Glutamatergic neuron (in vitro differentiated cells): ENCODE results near the gene ROBO4. TPM values are rescaled to one million over a fixed set of nuclear protein-coding genes. Genes with fewer than 3 reads are reported as not detected.

Source experiments
- DNase-seq: peaks from one replicate; pipeline ENCODE4 v3.0.0; 2022
- H3K27ac Mint-ChIP-seq: one replicate; pipeline ENCODE4 v1.8.0; 2020; ENCODE audit warnings: mild to moderate bottlenecking, mixed read lengths, inconsistent platforms; ENCODE audit not compliant: unreplicated experiment
- H3K27me3 Mint-ChIP-seq: one replicate; pipeline ENCODE4 v1.8.0; 2020; ENCODE audit warnings: mild to moderate bottlenecking, moderate library complexity, mixed read lengths, inconsistent platforms; ENCODE audit not compliant: unreplicated experiment
- H3K36me3 Mint-ChIP-seq: one replicate; pipeline ENCODE4 v1.8.0; 2020; ENCODE audit warnings: mild to moderate bottlenecking, mixed read lengths, inconsistent platforms; ENCODE audit not compliant: unreplicated experiment
- H3K4me1 Mint-ChIP-seq: one replicate; pipeline ENCODE4 v1.8.0; 2020; ENCODE audit warnings: mild to moderate bottlenecking, low read depth, mixed read lengths, inconsistent platforms; ENCODE audit not compliant: unreplicated experiment
- H3K4me3 Mint-ChIP-seq: one replicate; pipeline ENCODE4 v1.8.0; 2020; ENCODE audit warnings: mild to moderate bottlenecking, mixed read lengths, inconsistent platforms; ENCODE audit not compliant: unreplicated experiment
- H3K9me3 Mint-ChIP-seq: one replicate; pipeline ENCODE4 v1.8.0; 2020; ENCODE audit warnings: mild to moderate bottlenecking, moderate library complexity, mixed read lengths, inconsistent platforms; ENCODE audit not compliant: unreplicated experiment
- CTCF ChIP-seq: fragments of 200-600 bp; sonication (generic); IDR thresholded peaks from one replicate; pipeline ENCODE4 v1.5.0; 2021; ENCODE audit not compliant: partially characterized antibody, unreplicated experiment
- total RNA-seq: library from RNA; stranded (reverse); fragmentation: NEBNext Ultra II Directional; extraction: Animal tissue kit (Norgen Biotek cat#: 25700); gene quantifications from one replicate; pipeline ENCODE4 v1.2.1, GENCODE V29; 2021; ENCODE audit not compliant: unreplicated experiment

Gene ROBO4
- total RNA-seq, 1 donor from 2014 or later, result not detected

- Mint-ChIP-seq H3K27ac (no peak overlapping the region), H3K4me3 (no peak overlapping the region), H3K4me1 (no peaks in the 10 kb centered on the region), H3K27me3 (no peaks in the 10 kb centered on the region), H3K36me3 (no peaks in the 10 kb centered on the region), H3K9me3 (no peaks in the 10 kb centered on the region)
- no peak for DNase-seq
- no peak for TF ChIP-seq CTCF
Observed at GRCh38 chr11:124937336-124937935, 39.8 kb upstream of the ROBO4 start.

- Mint-ChIP-seq H3K27me3 (no peaks in the 10 kb centered on the region), H3K9me3 (no peaks in the 10 kb centered on the region), H3K27ac (no peak within 1 kb of the TSS), H3K4me3 (no peak within 1 kb of the TSS), H3K4me1 (no peaks in the 10 kb centered on the region), H3K36me3 (no peaks in the 10 kb centered on the region)
- no peak for TF ChIP-seq CTCF
- DNase-seq, result no peak
Observed at GRCh38 chr11:124935548-124936514, 38.2 kb upstream of the ROBO4 start, which contains the start of gene HEPACAM. Gene HEPACAM, minus strand, starts transcription at chr11:124936047. Its CDS starts 41 bp downstream, at chr11:124936006.

- Mint-ChIP-seq H3K4me1 (no peaks in the 10 kb centered on the region), H3K27ac (no peak overlapping the region), H3K36me3 (no peaks in the 10 kb centered on the region), H3K9me3 (no peaks in the 10 kb centered on the region), H3K4me3 (no peak overlapping the region), H3K27me3 (no peaks in the 10 kb centered on the region)
- DNase-seq, result no peak
- no peak for TF ChIP-seq CTCF
Observed at GRCh38 chr11:124934862-124935547, 37.3 kb upstream of the ROBO4 start.

- DNase-seq, result no peak
- no peaks in the 10 kb centered on the region for H3K4me1 Mint-ChIP-seq
- no peaks in the 10 kb centered on the region for H3K27me3 Mint-ChIP-seq
- no peaks in the 10 kb centered on the region for H3K9me3 Mint-ChIP-seq
- TF ChIP-seq CTCF, result no peak
- no peak overlapping the region for H3K4me3 Mint-ChIP-seq
- H3K27ac Mint-ChIP-seq, result no peak overlapping the region
- no peaks in the 10 kb centered on the region for H3K36me3 Mint-ChIP-seq
Observed at GRCh38 chr11:124930799-124931198, 33.1 kb upstream of the ROBO4 start.
